Skeletal muscle tissue (tissue), 4 donors: ENCODE data around the gene TMEM158. TPM values are rescaled to one million over a fixed set of nuclear protein-coding genes. Genes with fewer than 3 reads are reported as not detected.

Experiments
- H3K27ac ChIP-seq: one replicate; pipeline ENCODE4 v1.7.0; 2013; ENCODE audit warnings: mild to moderate bottlenecking, low read depth, low read length, inconsistent platforms
- H3K27me3 ChIP-seq, 3 donors: one replicate each; pipeline ENCODE4 v1.7.0; 2013; ENCODE audit warnings: low read length in 3 of 3; ENCODE audit not compliant: control insufficient read depth in 3 of 3, insufficient read depth in 3 of 3
- H3K36me3 ChIP-seq, 3 donors: one replicate each; pipeline ENCODE4 v1.7.0; 2013; ENCODE audit warnings: low read length in 3 of 3; ENCODE audit not compliant: control insufficient read depth in 3 of 3, insufficient read depth in 3 of 3
- H3K4me1 ChIP-seq, 3 donors: one replicate each; pipeline ENCODE4 v1.7.0; 2013; ENCODE audit warnings: low read length in 3 of 3, mild to moderate bottlenecking in 3 of 3; ENCODE audit not compliant: control insufficient read depth in 3 of 3, insufficient read depth in 3 of 3
- H3K4me3 ChIP-seq, 3 donors: one replicate each; pipeline ENCODE4 v1.7.0; 2013; ENCODE audit warnings: low read length in 3 of 3
- H3K9ac ChIP-seq, 3 donors: one replicate each; pipeline ENCODE4 v1.7.0; 2013; ENCODE audit warnings: low read length in 3 of 3, mild to moderate bottlenecking in 3 of 3, moderate library complexity in 2 of 3, low read depth in 1 of 3
- H3K9me3 ChIP-seq, 3 donors: one replicate each; pipeline ENCODE4 v1.7.0; 2013; ENCODE audit warnings: low read length in 3 of 3; ENCODE audit not compliant: control insufficient read depth in 3 of 3
- total RNA-seq: library from RNA; depleted of rRNA; stranded (reverse); fragments of >200 nt; gene quantifications from one replicate; pipeline ENCODE4 v1.2.3, GENCODE V29; 2014
- donor health status: Osteomylitis.

TMEM158 gene
- 0.52 TPM for total RNA-seq

- Histone ChIP-seq H3K4me3 (peak within 1 kb of the TSS; percentile 57 to 68 (median 68)), H3K9me3 (no peaks in the 10 kb centered on the region), H3K36me3 (no peaks in the 10 kb centered on the region), H3K9ac (peak within 1 kb of the TSS; percentile 57 to 73 (median 64)), H3K27ac (no peak within 1 kb of the TSS), H3K27me3 (peaks cover 7 to 13% (median 10%) of the 10 kb centered on the region in 3 donors), H3K4me1 (peaks cover 5 to 11% (median 5%) of the 10 kb centered on the region in 3 donors)
Observed at GRCh38 chr3:45226206-45226915, at the start of gene TMEM158. TSS of gene TMEM158 (minus strand) at chr3:45226287. CDS start at chr3:45226027, 260 bp downstream.

GRCh38 chr3:45275006-45275704 lies 49.1 kb upstream of the TMEM158 start:
- no peaks in the 10 kb centered on the region for H3K4me1 ChIP-seq
- peaks cover 0 to 3% (median 0%) of the 10 kb centered on the region in 3 donors for H3K9me3 ChIP-seq
- H3K36me3 ChIP-seq = no peaks in the 10 kb centered on the region
- no peak overlapping the region for H3K27ac ChIP-seq
- H3K9ac ChIP-seq = no peak overlapping the region
- H3K27me3 ChIP-seq = peaks cover 0 to 10% (median 0%) of the 10 kb centered on the region in 3 donors
- no peak overlapping the region for H3K4me3 ChIP-seq

DNA sequence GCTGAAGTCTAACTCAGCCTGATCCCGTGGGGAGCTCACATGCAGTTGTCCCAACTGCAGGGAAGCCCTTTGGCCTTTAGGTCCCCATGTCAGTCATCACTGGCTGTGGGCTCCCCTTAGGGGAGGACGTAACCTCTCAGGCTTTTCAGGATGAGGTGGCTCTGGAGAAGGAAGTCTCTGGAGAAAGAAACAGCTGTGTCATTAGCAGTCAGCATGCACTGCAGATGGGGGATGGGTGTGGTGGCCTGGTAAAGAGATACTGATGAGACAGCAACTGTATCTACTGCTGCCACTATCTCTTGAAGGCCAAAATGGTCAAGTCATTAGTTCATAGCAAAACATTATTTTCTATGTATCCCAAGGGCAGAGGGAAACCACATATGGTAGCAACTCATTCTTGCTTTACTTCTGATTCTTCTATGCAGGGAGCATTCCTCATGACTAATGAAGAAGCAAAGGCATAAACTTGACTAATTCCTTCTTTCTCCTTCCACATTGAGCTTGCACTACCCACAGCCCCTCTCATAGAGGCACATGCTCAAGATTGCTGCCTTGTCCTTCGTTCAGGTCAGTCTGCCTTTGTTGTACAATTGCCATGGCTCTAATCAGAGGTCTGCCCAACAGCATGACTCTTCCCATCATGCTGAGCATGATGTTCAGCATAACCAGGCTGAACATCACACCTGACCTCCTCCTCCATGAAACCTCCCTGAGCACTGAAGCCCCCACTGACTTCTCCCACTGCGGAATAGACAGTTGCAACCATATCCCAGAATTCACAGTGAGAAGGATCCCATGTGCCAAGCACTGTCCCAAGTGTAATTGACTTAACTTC lies 47.8 kb upstream of the TMEM158 start:
- no peaks in the 10 kb centered on the region for H3K36me3 ChIP-seq
- peaks cover 0 to 10% (median 0%) of the 10 kb centered on the region in 3 donors for H3K27me3 ChIP-seq
- H3K4me1 ChIP-seq = no peaks in the 10 kb centered on the region
- H3K9ac ChIP-seq = no peak overlapping the region
- H3K27ac ChIP-seq = no peak overlapping the region
- peaks cover 0 to 3% (median 0%) of the 10 kb centered on the region in 3 donors for H3K9me3 ChIP-seq
- H3K4me3 ChIP-seq = no peak overlapping the region

DNA sequence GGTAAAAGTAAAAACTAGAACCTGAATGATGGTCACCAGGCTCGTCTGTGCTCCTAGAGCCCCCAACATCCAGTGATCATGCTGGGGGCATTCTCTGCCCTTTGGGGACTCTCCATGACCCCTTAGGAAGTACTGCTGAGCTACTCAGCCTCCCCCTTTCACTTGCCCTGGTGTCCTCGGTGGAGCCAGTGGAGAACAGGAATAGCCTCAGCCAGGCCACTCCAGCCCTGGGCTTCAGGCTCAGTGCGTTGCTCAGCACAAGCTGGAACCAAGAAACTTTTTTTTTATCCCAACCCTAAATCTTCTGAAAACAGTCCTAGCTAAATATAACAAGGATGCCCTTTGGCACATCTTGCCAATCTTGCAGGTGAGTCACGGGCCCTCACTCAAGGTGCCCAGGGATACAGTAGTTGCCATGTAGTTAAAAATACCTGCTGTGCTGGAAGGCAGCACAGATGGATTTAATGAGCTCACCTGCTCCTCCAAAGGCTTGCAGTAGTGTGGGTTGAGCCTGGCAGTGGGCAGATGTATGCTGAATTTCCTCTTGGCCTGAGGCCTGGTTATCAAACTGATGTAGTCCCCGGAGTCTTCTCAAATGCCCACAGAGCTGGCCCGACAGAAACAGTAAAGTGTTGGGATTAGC lies 46.9 kb upstream of the TMEM158 start:
- Histone ChIP-seq H3K27me3 (peaks cover 0 to 10% (median 0%) of the 10 kb centered on the region in 3 donors), H3K4me3 (no peak overlapping the region), H3K4me1 (no peaks in the 10 kb centered on the region), H3K9me3 (no peaks in the 10 kb centered on the region), H3K27ac (no peak overlapping the region), H3K9ac (no peak overlapping the region), H3K36me3 (no peaks in the 10 kb centered on the region)

- no peaks in the 10 kb centered on the region for H3K9me3 ChIP-seq
- H3K27me3 ChIP-seq = peaks cover 0 to 10% (median 0%) of the 10 kb centered on the region in 3 donors
- no peaks in the 10 kb centered on the region for H3K4me1 ChIP-seq
- H3K27ac ChIP-seq = no peak overlapping the region
- H3K9ac ChIP-seq = no peak overlapping the region
- no peak overlapping the region for H3K4me3 ChIP-seq
- no peaks in the 10 kb centered on the region for H3K36me3 ChIP-seq
Observed at GRCh38 chr3:45272032-45272810, 46.1 kb upstream of the TMEM158 start.

- Histone ChIP-seq H3K4me1 (no peaks in the 10 kb centered on the region), H3K27me3 (peaks cover 0 to 5% (median 0%) of the 10 kb centered on the region in 3 donors), H3K4me3 (no peak overlapping the region)
Observed at GRCh38 chr3:45269952-45270351, 43.9 kb upstream of the TMEM158 start.

DNA sequence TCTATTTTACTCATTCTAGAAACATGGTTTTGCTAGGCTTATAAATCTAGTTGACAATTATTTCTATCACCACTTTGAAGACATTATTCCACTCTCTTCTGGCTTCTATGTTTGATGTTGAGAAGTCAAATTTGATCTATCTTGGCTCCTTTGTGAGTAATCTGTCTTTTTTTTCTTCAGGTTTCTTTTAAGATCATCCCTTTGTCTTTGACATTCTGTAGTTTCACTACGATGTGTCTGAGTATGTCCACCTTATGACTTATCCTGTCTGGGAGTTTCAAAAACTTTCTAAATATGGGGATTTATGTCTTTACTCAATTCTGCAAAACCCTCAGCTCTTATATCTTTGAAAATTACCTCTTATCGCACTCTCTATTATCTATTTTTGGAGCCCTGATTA lies 41.0 kb upstream of the TMEM158 start:
- no peak overlapping the region for H3K4me3 ChIP-seq

More at GRCh38 chr3:45269952-45270351, 43.9 kb upstream of the TMEM158 start:
- no peaks in the 10 kb centered on the region for H3K9me3 ChIP-seq
- no peak overlapping the region for H3K9ac ChIP-seq
- H3K36me3 ChIP-seq = no peaks in the 10 kb centered on the region
- no peak overlapping the region for H3K27ac ChIP-seq

DNA sequence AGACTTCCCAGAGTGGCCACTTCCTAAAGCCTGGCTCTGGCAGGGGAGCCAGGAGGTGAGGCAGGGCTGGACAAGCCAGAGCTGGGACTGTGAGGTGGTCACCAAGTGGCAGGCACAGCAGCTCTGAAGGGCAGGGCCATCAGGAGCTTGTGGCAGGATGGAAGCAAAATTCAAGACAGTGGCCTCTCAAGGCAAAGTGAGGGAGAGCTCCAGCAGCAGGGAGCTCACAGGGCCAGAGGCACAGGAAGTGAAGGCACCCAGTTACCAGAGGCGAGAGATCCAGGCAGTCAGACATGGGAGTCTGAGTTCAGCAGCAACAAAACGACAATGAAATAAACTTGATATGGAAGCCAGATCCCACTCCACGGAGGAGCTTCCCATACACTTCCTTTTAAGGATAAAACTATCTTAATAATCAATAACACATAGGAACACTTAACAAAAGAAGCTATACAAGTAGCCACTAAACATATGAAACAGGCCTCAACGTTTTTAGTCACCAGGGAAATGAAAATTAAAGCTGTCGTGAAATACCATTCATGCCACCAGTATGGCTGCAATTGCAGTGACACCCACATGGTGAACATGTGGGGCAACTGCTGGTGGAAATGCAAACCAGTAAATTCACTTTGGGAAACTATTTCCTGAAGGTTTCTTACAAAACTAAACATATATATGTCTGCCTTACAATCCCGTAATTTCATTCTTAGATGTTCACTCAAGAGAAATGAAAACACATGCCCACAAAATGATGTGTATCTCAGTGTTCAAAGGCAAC lies 35.4 kb upstream of the TMEM158 start:
- Histone ChIP-seq H3K9me3 (no peaks in the 10 kb centered on the region), H3K27ac (no peak overlapping the region)

More for the DNA sequence above, 41.0 kb upstream of the TMEM158 start:
- Histone ChIP-seq H3K4me1 (no peaks in the 10 kb centered on the region), H3K9me3 (no peaks in the 10 kb centered on the region), H3K9ac (no peak overlapping the region), H3K27ac (no peak overlapping the region), H3K27me3 (no peaks in the 10 kb centered on the region), H3K36me3 (no peaks in the 10 kb centered on the region)

More for the DNA sequence above, 35.4 kb upstream of the TMEM158 start:
- Histone ChIP-seq H3K27me3 (no peaks in the 10 kb centered on the region), H3K36me3 (no peaks in the 10 kb centered on the region), H3K9ac (no peak overlapping the region), H3K4me3 (no peak overlapping the region), H3K4me1 (no peaks in the 10 kb centered on the region)
